HEK293T (cell line): ENCODE results near the gene BTBD9.

Experiments used
- BHLHE40 ChIP-seq: fragments of 450-650 bp; IDR thresholded peaks from 2 replicates; pipeline ENCODE4 v1.6.1; 2016; ENCODE audit warnings: mild to moderate bottlenecking, moderate library complexity, borderline replicate concordance
- CTBP1 ChIP-seq: fragments of 450-650 bp; IDR thresholded peaks from 2 replicates; pipeline ENCODE4 v1.6.1; 2016; ENCODE audit warnings: borderline replicate concordance
- ELF4 ChIP-seq: fragments of 450-650 bp; IDR thresholded peaks from 2 replicates; pipeline ENCODE4 v1.6.1; 2017; ENCODE audit warnings: antibody characterized with exemption
- FOXA1 ChIP-seq: fragments of 450-650 bp; IDR thresholded peaks from 2 replicates; pipeline ENCODE4 v1.6.1; 2016; ENCODE audit warnings: mild to moderate bottlenecking
- FOXK2 ChIP-seq: fragments of 450-650 bp; IDR thresholded peaks from 2 replicates; pipeline ENCODE4 v1.6.1; 2016; ENCODE audit warnings: mild to moderate bottlenecking
- FOXM1 ChIP-seq: fragments of 450-650 bp; IDR thresholded peaks from 2 replicates; pipeline ENCODE4 v1.6.1; 2017; ENCODE audit warnings: mild to moderate bottlenecking, borderline replicate concordance
- L3MBTL2 ChIP-seq: fragments of 450-650 bp; conservative IDR thresholded peaks from 2 replicates; pipeline ENCODE4 v1.6.1; 2016; ENCODE audit warnings: mild to moderate bottlenecking
- LEF1 ChIP-seq: fragments of 450-650 bp; IDR thresholded peaks from 2 replicates; pipeline ENCODE4 v1.6.1; 2017; ENCODE audit warnings: mild to moderate bottlenecking, borderline replicate concordance
- NFRKB ChIP-seq: fragments of 450-650 bp; IDR thresholded peaks from 2 replicates; pipeline ENCODE4 v1.6.1; 2016; ENCODE audit warnings: mild to moderate bottlenecking, moderate library complexity
- SP1 ChIP-seq: fragments of 450-650 bp; IDR thresholded peaks from 2 replicates; pipeline ENCODE4 v1.6.1; 2017
- SUZ12 ChIP-seq: fragments of 450-650 bp; IDR thresholded peaks from 2 replicates; pipeline ENCODE4 v1.6.1; 2016; ENCODE audit warnings: mild to moderate bottlenecking
- TARDBP ChIP-seq: fragments of 450-650 bp; IDR thresholded peaks from 2 replicates; pipeline ENCODE4 v1.6.1; 2016
- ZNF384 ChIP-seq: fragments of 450-650 bp; IDR thresholded peaks from 2 replicates; pipeline ENCODE4 v1.6.1; 2016

DNA sequence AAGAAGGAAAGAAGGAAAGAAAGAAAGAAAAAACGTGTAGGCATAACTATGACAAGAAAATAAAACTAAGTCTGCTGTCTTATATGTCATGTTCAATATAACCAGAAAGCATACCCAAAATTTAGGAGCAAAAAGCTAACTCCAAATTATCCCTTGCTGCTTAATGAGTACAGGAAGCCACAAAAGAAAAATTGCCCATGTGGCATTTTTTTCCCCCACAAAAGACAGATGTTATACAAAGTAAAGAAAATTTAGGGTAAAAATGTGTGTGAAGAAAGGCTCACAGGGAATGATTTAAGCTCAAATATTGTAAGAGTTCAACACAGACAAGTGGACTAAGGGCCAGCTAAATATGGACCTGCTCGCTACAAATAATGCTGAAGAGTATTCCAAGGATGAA, 263.8 kb downstream of the BTBD9 start:
- no peak for TF ChIP-seq LEF1
- TF ChIP-seq CTBP1: no peak
- no peak for TF ChIP-seq TARDBP
- TF ChIP-seq SP1: no peak
- no peak for TF ChIP-seq NFRKB
- TF ChIP-seq FOXM1: no peak
- TF ChIP-seq FOXA1: no peak
- no peak for TF ChIP-seq BHLHE40
- TF ChIP-seq ELF4: no peak
- TF ChIP-seq SUZ12: no peak
- TF ChIP-seq FOXK2: no peak
- TF ChIP-seq ZNF384: no peak
- no peak for TF ChIP-seq L3MBTL2
